ENCODE data around the gene ARHGEF10L.

DNA sequence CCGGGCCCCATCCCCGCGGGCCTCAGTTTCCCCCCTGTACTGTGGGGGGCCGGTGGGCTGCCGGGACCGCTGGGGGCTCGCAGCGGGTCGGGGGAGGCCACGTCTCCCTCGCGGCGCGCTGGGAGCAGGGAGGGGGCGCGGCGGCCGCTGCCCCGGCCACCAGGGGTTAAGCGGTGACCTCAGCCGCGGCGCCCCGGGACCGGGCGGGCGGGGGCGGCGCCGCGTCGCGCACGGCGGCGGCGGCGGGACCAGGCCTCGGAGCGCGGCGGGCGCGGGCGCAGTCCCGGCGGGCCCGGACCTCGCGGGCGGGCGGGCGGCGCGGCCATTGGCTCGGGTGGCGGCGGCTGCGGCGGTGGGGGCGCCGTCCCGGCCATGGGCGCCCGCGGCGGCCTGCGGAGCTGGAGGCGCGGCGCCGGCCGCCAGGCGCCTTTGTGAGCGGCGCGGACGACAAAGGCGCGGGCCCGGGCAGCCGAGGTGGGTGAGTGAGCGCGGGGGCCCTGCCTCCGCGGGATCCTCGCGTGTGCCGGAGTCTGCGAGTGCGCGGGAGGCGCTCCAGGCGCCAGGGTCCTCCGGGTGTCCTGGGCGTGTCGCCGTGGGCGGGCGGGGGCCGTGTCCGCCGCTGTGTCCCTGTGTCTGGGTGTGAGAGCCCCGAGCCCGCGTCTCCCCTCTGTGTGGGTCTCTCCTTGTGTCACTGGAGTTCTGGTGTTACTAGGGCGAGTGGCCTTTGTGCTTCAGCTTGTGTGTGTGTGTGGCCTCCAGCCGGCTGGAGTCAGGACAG lies at the start of gene ARHGEF10L:
- TF ChIP-seq CTCF (IDR thresholded peaks at IDR 0.05; ENCODE audit: insufficient read depth, low read length, poor library complexity, severe bottlenecking) (no peak), EZH2phosphoT487 (conservative IDR thresholded peaks at IDR 0.05; ENCODE audit: low read length) (no peak)
